LNCaP clone FGC (cell line): ENCODE data around the gene REXO1.
A peak's percentile ranks its signal among the peaks of the same experiment; 100 is the strongest.

Source experiments
- DNase-seq: peaks from one replicate; pipeline ENCODE4 v3.0.0-alpha.2; 2011; ENCODE audit warnings: low read depth
- H3K4me3 ChIP-seq: 2 replicates; pipeline ENCODE4 v1.5.1; 2011; ENCODE audit warnings: mild to moderate bottlenecking, low read depth, low read length, control low read depth
- TF ChIP-seq, protein P1 (sequence below): IDR thresholded peaks from 2 replicates; pipeline ENCODE4 v1.5.1; 2012; ENCODE audit warnings: mild to moderate bottlenecking; ENCODE audit not compliant: control insufficient read depth, insufficient read depth; ENCODE audit errors: extremely low read depth

Gene REXO1

DNA sequence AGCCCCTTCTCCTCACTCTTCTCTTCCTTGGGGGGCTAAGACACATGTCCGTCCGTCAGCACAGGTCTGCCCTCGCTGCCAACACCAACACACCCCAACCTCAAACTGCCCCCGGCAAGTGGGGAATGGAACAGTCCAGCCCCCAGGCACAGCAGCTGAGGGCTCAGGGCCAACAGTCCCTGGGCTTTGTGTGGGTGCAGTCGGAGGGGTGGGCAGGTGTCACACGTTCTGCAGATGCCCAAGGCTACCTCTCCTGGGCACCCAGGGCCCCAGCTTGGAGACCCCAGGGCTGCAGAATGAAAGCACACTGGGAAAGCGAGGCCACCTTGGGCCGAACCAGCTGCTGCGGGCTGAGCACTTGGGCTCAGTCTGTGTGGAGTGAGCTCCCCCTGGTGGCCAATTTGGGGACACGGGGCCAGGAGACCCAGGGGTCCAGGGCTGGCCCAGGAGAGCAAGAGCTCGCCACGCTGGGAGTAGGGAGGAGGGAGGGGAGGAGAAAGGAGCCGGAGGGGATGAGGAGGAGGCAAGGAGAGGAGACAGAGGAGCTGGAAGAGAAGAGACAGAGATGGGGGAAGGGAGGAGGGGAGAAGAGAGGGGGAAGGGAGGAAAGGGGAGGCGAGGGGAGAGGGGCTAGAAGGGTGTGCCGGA lies 22.2 kb downstream of the REXO1 start:
- peak; percentile 19 for DNase-seq
- TF ChIP-seq, protein P1, sequence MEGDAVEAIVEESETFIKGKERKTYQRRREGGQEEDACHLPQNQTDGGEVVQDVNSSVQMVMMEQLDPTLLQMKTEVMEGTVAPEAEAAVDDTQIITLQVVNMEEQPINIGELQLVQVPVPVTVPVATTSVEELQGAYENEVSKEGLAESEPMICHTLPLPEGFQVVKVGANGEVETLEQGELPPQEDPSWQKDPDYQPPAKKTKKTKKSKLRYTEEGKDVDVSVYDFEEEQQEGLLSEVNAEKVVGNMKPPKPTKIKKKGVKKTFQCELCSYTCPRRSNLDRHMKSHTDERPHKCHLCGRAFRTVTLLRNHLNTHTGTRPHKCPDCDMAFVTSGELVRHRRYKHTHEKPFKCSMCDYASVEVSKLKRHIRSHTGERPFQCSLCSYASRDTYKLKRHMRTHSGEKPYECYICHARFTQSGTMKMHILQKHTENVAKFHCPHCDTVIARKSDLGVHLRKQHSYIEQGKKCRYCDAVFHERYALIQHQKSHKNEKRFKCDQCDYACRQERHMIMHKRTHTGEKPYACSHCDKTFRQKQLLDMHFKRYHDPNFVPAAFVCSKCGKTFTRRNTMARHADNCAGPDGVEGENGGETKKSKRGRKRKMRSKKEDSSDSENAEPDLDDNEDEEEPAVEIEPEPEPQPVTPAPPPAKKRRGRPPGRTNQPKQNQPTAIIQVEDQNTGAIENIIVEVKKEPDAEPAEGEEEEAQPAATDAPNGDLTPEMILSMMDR, result peak; percentile 94
- H3K4me3 ChIP-seq, result no peak overlapping the region

DNA sequence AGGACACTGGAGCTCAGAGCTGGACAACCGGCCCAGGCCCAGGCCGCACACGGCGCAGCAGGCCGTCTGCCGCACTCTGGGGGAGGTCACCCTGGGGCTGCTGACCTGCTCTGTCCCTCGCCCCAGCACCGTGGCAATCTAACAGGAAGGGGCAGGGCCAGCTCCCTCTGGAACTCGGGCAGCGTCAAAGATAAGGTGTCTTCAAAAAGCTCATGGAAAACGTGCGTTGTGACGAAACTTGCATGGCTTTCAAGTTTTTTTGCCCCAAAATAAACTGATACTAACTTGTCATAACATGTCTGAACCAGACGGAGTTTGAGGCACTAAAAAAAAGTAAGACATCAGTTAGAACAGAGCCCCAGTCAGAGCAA lies 24.0 kb downstream of the REXO1 start:
- H3K4me3 ChIP-seq, result no peak overlapping the region
- no peak for DNase-seq
- TF ChIP-seq, protein P1, result no peak

DNA sequence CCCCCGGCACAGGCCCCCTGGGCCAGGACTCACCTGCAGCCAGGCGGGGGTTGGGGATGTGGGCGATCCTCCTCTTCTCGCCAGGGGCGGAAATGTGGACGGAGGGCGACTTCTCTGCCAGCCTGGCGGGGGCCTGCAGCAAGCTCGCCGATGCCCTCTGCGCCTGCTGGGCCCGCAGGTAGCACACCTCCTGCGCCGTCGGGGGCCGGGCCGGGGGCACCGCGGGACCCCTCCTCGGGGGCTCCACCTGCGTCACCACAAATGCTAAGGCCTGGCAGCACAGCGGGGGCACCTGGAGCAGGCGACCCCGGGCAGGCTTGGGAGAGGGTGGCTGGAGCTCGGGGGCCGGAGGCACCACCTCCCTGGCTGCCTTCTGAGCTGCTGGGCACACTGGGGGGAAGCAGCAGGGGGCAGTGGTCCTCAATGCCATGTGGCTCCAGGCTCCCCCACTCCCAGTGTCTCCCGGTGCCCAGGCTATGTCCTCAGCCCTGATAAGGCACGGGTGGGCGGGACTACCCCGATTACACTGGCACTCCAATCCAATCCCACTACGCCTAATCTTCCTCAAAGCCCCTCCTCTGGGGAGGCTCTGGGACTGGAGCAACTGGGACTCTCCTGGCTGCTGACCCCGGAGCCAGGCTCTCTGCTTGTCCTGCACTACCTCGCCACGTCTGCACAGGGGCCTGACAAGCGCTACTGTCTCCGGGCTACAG lies 24.6 kb downstream of the REXO1 start:
- H3K4me3 ChIP-seq, result no peak overlapping the region
- TF ChIP-seq, protein P1, result no peak
- no peak for DNase-seq

DNA sequence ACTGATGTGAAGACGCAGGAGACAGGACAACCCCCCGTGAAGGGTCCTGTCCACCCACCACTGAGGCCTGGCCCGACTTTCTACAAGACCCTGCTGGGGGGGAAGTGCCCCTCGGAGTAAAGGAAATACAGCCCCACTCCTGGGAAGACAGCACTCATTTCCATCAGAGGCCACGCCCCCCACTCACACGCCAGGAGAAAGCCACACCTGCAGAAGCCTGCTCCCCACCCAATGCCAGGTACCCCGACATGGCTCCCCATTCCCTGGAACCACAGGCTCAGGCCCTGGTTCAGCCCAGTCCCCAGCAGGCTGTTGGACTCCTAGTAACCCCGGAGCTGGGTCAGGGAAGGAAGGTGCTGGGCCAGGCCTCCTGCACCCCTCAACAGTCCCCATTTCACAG lies 25.3 kb downstream of the REXO1 start:
- no peak for DNase-seq
- TF ChIP-seq, protein P1, result no peak

DNA sequence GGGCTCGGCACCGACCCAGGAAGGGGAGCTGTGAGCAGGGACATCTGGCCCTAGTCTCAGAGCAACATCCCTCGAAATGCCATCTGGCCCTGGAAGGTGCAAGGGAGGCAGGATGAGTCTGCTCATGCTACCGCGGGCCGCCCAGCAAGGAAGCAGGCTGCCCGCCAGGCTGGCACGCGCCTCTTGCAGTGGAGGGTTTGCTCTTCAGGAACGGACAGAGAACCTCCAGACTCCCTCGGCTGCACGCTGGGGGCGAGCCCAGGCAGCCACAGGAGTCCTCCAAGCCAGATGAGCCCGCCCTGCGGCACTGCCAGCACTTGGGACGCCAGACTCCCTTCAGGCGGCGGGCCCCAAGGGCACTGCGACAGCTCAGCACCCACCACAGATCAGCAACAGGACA lies 26.1 kb downstream of the REXO1 start:
- TF ChIP-seq, protein P1, result no peak
- DNase-seq, result no peak
- no peak overlapping the region for H3K4me3 ChIP-seq

More for the DNA sequence above, 25.3 kb downstream of the REXO1 start:
- H3K4me3 ChIP-seq, result no peak overlapping the region

DNA sequence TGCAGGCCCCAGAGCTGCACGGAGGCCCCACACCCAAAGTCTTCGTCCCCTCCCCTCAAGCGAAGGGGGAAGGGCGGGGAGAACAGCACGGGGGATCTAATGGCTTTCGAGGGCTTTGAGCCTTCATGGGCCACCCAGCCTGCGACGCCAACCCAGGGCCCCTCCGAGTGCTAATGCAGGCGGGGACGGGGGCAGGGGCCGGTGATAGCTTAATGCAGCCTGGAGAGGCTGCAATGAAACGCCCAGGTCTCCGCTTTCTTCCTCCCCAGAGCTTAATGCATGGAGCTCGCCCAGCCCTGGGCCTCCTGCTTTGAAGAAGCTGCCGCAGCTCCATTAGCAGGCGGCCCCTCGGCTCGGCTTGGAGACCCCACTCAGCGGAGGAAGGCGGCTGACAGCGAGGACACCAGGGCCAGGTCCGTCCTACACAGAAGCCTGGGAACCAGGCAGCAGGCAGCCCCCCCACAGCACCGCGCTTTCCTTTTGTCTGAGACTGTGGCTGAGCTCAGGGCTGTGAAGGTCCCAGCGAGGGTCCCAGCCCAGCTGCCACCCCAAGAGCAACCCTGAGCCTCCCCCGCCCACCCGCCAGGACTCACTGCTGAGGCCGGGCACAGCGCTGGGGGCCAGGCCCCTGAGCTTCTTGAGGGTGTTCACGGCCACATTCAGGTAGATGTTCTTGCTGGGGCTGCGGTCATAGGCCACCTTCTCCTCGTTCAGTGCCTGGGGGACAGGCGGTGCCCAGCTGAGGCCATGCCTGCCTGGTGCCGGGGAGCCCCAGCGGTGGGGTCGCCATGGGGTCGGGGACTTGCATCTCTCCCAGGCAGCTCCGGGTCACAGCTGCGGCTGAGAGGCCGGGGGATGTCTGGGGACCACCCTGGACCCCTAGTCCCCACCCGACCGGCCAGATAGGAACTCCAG lies 28.7 kb downstream of the REXO1 start:
- DNase-seq, result no peak
- TF ChIP-seq, protein P1, result no peak
- H3K4me3 ChIP-seq, result no peak overlapping the region
